ENCODE data around the gene UBE4B.
"Not testable (repeated sequence)": the region's sequence is repeated elsewhere in the genome, so short reads cannot be mapped to it uniquely, and the experiment has no call there.

The UBE4B gene

GRCh38 chr1:10042746-10043145 lies 10.0 kb downstream of the UBE4B start:
- DNase-seq, result no peak

GRCh38 chr1:10045480-10046355 lies 13.0 kb downstream of the UBE4B start:
- DNase-seq, result no peak

- DNase-seq, result no peak
Observed at GRCh38 chr1:10046356-10047085, 13.8 kb downstream of the UBE4B start.

DNA sequence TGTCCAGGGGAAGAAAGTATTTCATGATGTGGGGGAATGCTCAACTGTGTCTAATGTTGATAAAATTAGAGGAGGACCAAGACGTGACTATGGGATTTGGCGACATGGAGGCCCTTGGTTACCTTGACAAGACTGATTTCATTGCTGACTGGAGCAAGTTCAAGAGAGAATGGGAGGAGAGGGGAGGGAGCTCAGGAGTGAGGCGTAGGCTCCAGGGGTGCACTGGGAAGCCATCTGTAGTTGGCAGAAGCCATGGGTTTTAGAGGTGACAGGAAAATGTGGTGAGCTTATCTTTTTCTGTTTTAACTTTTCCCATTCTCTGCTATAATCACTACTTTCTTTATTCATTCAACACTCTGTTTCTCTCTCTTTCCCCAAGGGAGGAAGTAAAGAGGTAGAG lies 15.8 kb downstream of the UBE4B start:
- DNase-seq, result no peak

- no peak for DNase-seq
Observed at GRCh38 chr1:10050611-10051010, 17.9 kb downstream of the UBE4B start.

GRCh38 chr1:10051656-10052055 lies 18.9 kb downstream of the UBE4B start:
- no peak for DNase-seq

DNA sequence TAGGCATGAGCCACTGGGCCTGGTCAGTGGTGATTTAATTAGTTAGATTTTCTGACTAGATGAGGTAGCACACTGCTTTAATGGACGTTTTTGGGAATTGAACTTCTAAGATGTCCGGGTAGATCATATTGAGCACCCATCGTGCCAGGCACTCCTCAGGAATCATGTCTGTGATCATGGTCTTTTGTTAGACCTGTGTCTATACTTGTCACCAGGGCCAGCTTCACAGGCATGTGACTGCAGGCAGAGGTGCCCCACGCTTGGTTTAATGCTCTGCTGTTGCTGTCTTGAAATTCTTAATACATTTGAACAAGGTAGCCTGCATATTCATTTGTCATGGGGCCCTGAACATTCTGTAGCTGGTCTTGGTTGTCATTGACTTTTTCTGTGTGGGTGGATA lies 19.6 kb downstream of the UBE4B start:
- no peak for DNase-seq

DNA sequence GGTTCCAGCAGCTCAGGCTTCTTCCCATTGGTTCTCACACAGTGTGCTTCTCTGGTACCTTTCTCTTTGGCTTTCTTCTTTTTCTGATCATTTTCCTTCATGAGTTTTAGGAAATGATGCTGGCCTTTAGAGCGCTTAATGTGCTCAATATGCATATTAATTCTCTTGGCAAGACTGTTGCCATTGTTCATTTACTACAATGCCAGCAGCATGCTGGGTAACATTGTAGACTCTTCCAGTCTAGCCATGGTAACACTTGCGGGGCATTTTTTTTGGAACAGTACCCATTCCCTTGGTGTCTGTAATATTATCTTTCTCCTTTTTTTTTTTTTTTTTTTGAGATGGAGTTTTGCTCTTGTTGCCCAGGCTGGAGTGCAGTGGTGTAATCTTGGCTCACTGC lies 21.7 kb downstream of the UBE4B start:
- DNase-seq, result no peak

DNA sequence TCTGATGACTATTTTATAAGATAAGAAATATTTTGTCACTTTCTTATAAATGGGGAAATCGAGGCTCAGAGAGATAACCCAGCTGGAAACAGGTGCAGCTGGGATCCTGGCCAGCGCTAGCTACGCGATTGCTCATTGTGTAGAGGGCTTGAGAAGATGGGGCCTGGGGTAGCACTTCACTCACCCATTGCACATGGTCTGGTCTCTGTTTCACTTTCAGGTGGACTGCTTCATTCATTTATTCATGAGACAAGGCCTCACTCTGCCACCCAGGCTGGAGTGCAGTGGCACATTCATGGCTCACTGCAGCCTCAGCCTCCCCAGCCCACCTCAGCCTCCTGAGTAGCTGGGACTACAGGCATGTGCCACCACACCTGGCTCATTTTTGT lies 23.8 kb downstream of the UBE4B start:
- peak; percentile 81 for DNase-seq

- DNase-seq, result no peak
Observed at GRCh38 chr1:10057343-10057742, 24.6 kb downstream of the UBE4B start.

DNA sequence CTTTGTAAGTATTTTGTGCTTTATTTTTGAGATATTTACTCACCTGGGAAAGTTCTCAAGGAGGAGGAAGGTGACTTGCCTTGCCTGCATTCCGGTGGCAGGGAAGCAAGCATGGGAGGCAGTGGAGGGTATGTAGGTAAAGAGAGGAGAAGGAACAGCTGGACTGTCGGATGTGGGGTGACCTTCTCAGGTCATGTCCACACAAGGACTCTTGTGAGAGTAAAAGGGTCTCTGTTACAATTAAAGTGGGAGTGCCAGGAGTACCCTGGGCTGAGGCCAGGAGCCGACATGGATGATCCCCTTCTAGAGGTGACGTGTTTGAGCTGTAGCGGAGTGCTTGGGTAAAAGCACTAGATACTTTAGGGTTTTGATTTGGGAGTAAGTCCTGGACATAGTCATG lies 25.0 kb downstream of the UBE4B start:
- DNase-seq, result no peak

GRCh38 chr1:10059342-10059718 lies 26.6 kb downstream of the UBE4B start:
- DNase-seq, result peak; percentile 77

- DNase-seq, result no peak
Observed at GRCh38 chr1:10060311-10061100, 27.7 kb downstream of the UBE4B start.

DNA sequence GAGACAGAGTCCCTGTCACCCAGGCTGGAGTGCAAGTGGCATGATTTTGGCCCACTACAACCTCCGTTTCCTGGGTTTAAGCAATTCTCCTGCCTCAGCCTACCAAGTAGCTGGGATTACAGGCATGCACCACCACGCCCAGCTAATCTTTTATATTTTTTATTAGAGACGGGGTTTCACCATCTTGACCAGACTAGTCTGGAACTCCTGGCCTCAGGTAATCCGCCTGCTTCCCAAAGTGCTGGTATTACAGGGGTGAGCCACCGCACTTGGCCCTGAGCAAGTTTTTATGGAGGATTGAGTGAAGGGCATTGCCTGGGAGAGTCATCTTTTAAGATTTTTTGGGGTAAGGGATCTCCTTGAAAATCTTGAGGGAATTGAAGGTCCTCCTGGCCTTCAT lies 28.5 kb downstream of the UBE4B start:
- DNase-seq, result no peak

- no peak for DNase-seq
Observed at GRCh38 chr1:10063878-10064277, 31.1 kb downstream of the UBE4B start.

DNA sequence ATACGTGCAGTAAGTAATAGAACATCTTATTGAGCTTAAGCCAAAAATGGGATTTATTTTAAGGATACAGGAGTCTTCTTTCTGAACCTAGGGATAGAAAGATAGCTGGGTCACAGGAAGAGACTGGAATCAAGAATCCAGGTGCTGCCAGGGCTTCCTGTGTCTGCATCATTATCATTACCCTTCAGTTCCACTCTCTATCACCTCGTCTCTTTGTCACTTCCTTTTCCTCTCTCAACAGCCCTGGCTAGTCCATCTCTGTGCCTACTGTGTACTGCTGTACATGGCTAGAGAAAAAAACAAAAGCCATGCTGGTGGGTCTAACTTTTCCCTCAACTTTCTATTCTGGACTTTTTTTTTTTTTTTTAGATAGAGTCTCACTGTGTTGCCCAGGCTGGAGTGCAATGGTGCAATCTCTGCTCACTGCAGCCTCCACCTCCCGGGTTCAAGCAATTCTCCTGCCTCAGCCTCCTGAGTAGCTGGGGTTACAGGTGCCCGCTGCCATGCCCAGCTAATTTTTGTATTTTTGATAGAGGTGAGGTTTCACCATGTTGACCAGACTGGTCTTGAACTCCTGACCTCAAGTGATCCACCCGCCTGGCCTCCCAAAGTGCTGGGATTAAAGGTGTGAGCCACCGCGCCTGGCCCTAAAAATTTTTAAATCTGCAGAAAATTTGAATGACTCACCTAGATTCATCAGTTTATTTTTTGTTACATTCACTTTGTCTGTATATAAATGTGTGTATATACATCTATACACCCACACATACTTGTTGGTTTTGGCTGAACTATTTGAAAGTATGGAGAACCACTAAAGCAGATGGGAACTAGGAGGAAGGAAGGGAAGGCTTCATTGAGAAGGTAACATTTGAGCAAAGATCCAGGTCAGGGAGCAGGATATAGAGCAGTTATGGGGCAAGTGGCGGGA lies 31.9 kb downstream of the UBE4B start:
- DNase-seq, result no peak

DNA sequence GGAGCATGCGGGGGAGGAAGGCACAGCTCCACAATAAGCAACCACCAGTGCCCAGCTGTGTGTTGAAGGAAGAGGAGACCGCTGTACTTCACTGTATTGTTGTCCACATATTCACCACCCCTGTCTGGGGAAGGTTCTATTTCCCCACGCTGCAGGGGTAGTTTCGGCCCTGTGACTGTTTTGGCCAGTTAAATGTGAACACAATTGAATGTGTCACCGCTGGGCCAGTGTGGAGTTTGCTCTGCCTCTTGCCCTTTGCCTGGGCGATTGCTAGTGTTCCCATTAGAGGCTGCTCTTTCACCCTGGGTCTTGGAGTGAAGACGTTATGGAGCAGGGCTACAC lies 32.6 kb downstream of the UBE4B start:
- no peak for DNase-seq

DNA sequence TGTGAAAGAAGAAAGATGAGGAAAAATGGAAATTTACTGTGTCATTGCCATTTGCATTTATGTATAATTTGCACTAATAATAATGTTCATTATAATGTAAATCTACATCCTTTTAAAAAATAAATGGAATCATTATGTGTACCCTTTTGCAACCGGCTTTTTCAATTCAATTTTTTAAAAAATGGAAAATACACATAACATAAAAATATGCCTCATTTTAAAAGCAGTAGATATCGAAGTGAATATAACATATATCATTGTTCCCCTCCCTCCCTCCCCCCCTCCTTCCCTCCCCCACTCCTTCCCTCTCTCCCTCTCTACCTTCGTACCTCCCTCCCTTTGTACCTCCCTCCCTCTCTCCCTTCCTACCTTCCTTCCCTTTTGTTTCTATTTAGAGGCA lies 33.0 kb downstream of the UBE4B start:
- no peak for DNase-seq

GRCh38 chr1:10068605-10069294 lies 36.0 kb downstream of the UBE4B start:
- DNase-seq, result no peak

DNA sequence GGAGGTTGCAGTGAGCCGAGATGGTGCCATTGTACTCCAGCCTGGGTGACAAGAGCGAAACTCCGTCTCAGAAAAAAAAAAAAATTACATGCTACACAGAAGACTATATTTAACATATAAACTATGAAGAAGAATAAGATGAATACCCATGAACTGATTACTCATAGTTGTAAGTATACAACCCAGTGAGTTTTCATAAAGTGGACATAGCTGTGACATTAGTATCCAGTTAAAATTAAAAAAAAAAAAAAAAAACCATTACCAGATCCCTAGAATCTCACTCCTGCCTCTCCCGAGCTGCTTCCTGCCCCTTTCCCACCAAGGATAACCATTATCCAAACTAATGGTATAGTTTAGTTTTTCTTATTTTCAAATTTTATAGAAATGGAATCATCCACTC lies 37.4 kb downstream of the UBE4B start:
- DNase-seq, result no peak

DNA sequence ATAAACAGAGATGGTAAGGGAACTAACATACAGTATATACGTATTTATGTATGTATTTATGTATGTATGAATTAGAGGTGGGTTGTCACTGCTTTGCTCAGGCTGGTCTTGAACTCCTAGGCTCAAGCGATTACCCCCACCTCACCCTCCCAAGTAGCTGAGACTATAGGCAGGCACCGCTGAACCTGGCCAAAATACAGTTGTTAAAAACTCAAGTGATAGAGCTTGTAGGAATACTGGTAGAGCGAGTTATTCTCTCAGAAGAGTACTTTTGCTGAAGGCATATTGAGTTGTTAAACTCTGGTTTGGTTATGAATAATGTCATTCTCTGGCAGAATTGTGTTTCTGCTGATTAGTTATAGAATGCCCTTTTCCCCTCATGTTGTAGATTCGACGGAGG lies 38.9 kb downstream of the UBE4B start:
- DNase-seq, result no peak

GRCh38 chr1:10073371-10073770 lies 40.6 kb downstream of the UBE4B start:
- not testable (repeated sequence) for DNase-seq
